SK-N-SH (cell line): Measurements from ENCODE around the gene CHMP4A. TPM values are rescaled to one million over a fixed set of nuclear protein-coding genes. Genes with fewer than 3 reads are reported as not detected.

Experiments used
- CTCF ChIA-PET: fragments of 300-600, 350-600 bp; formaldehyde crosslinking; extraction: SDS; loops from one replicate; lab custom pipeline; 2021; lab: Yijun Ruan, JAX
- POLR2A ChIA-PET: fragments of 350-600 bp; sonication (Branson Sonifier 250); formaldehyde crosslinking; extraction: SDS; loops from one replicate; lab custom pipeline; 2020; ENCODE audit warnings: antibody characterized with exemption, inconsistent platforms; lab: Yijun Ruan, JAX
- DNase-seq: peaks from one replicate; pipeline ENCODE4 v3.0.0; 2012
- H2AFZ ChIP-seq: fragments of 200-600 bp; sonication (generic); 2 replicates; pipeline ENCODE4 v1.8.1; 2016; ENCODE audit warnings: antibody characterized with exemption, mild to moderate bottlenecking, low read depth
- H3F3A ChIP-seq: fragments of 200-600 bp; sonication (generic); replicated peaks from 2 replicates; pipeline ENCODE3; 2016; ENCODE audit warnings: antibody characterized with exemption, mild to moderate bottlenecking; ENCODE audit not compliant: insufficient read depth
- H3K27ac ChIP-seq, 2 experiments: fragments of 200-500 bp in 1 of 2; fragments of 200-600 bp in 1 of 2; sonication (Bioruptor generic) in 1 of 2; sonication (generic), shearing (Covaris generic) in 1 of 2; 2 replicates each; pipeline versions ENCODE4 v1.5.1 to v1.6.1; 2014 to 2016; ENCODE audit warnings: low read depth in 2 of 2, inconsistent platforms in 1 of 2, low read length in 1 of 2, mild to moderate bottlenecking in 1 of 2, mixed read lengths in 1 of 2
- H3K27me3 ChIP-seq: fragments of 200-600 bp; sonication (generic), shearing (Covaris generic); 2 replicates; pipeline ENCODE4 v1.6.1; 2016; ENCODE audit warnings: mixed run types; ENCODE audit not compliant: insufficient read depth
- H3K36me3 ChIP-seq, 2 experiments: fragments of 200-500 bp in 1 of 2; fragments of 200-600 bp in 1 of 2; sonication (Bioruptor generic) in 1 of 2; sonication (generic) in 1 of 2; replicated peaks in 1 of 2; 2 replicates each; pipeline versions ENCODE3 to v1.5.1; 2014 to 2016; ENCODE audit warnings: low read length in 1 of 2, mild to moderate bottlenecking in 1 of 2; ENCODE audit not compliant: insufficient read depth in 2 of 2, control insufficient read depth in 1 of 2
- H3K4me1 ChIP-seq, 2 experiments: fragments of 200-500 bp in 1 of 2; fragments of 200-600 bp in 1 of 2; sonication (Bioruptor generic) in 1 of 2; sonication (generic), shearing (Covaris generic) in 1 of 2; 2 replicates each; pipeline versions ENCODE4 v1.5.1 to v1.6.1; 2014 to 2016; ENCODE audit warnings: low read depth in 1 of 2, low read length in 1 of 2, mixed run types in 1 of 2; ENCODE audit not compliant: insufficient read depth in 2 of 2, control insufficient read depth in 1 of 2
- H3K4me2 ChIP-seq: fragments of 200-600 bp; sonication (generic), shearing (Covaris generic); 2 replicates; pipeline ENCODE4 v1.6.1; 2017; ENCODE audit warnings: mixed run types
- H3K4me3 ChIP-seq, 2 experiments: fragments of 200-500 bp in 1 of 2; fragments of 200-600 bp in 1 of 2; sonication (Bioruptor generic) in 1 of 2; sonication (generic), shearing (Covaris generic) in 1 of 2; 2 replicates each; pipeline versions ENCODE4 v1.5.1 to v1.8.1; 2014 to 2016; ENCODE audit warnings: low read depth in 2 of 2, inconsistent platforms in 1 of 2, low read length in 1 of 2, mild to moderate bottlenecking in 1 of 2, mixed read lengths in 1 of 2, moderate library complexity in 1 of 2
- H3K79me2 ChIP-seq: fragments of 200-600 bp; sonication (generic); 2 replicates; pipeline ENCODE4 v1.8.1; 2017; ENCODE audit warnings: mild to moderate bottlenecking; ENCODE audit not compliant: insufficient read depth
- H3K9ac ChIP-seq: fragments of 200-600 bp; sonication (generic); 2 replicates; pipeline ENCODE4 v1.6.1; 2017; ENCODE audit warnings: mixed run types
- H3K9me2 ChIP-seq: fragments of 200-600 bp; sonication (generic); 2 replicates; pipeline ENCODE4 v1.6.1; 2017; ENCODE audit warnings: mixed run types
- H3K9me3 ChIP-seq: fragments of 200-600 bp; sonication (generic); 2 replicates; pipeline ENCODE4 v1.6.1; 2017; ENCODE audit warnings: mixed run types, mild to moderate bottlenecking, moderate library complexity
- H4K20me1 ChIP-seq: fragments of 200-600 bp; sonication (generic); 2 replicates; pipeline ENCODE4 v1.6.1; 2017; ENCODE audit warnings: mild to moderate bottlenecking, mixed run types; ENCODE audit not compliant: insufficient read depth
- CTCF ChIP-seq: fragments of 200-600 bp; sonication (generic); IDR thresholded peaks from 2 replicates; pipeline ENCODE4 v1.6.1; 2017; ENCODE audit warnings: antibody characterized with exemption, mild to moderate bottlenecking, moderate library complexity
- ELF1 ChIP-seq: IDR thresholded peaks from 2 replicates; pipeline ENCODE4 v1.4.0; 2012
- EP300 ChIP-seq, 2 experiments: IDR thresholded peaks; 2 replicates each; pipeline versions ENCODE4 v1.4.0 to v1.6.1; 2012; ENCODE audit warnings: borderline replicate concordance in 1 of 2, low read depth in 1 of 2, low read length in 1 of 2
- FOSL2 ChIP-seq: IDR thresholded peaks from 2 replicates; pipeline ENCODE4 v1.4.0; 2012; ENCODE audit warnings: low read depth, mild to moderate bottlenecking, moderate library complexity, borderline replicate concordance
- FOXM1 ChIP-seq: IDR thresholded peaks from 2 replicates; pipeline ENCODE4 v1.4.0; 2012; ENCODE audit warnings: low read depth, mild to moderate bottlenecking
- GATA2 ChIP-seq: sonication (generic); formaldehyde crosslinking; IDR thresholded peaks from 2 replicates; pipeline ENCODE4 v1.5.0; 2020; ENCODE audit warnings: mild to moderate bottlenecking, missing genetic modification reagents
- IRF3 ChIP-seq: fragments of 150-350 bp; IDR thresholded peaks from 2 replicates; pipeline ENCODE4 v1.6.1; 2016; ENCODE audit warnings: mild to moderate bottlenecking, low read depth, low read length
- PBX3 ChIP-seq: IDR thresholded peaks from 2 replicates; pipeline ENCODE4; 2012
- POLR2AphosphoS5 ChIP-seq: IDR thresholded peaks from 2 replicates; pipeline ENCODE4 v1.6.1; 2012; ENCODE audit warnings: low read depth, low read length
- RAD21 ChIP-seq: IDR thresholded peaks from 2 replicates; pipeline ENCODE4 v1.6.1; 2012; ENCODE audit warnings: mild to moderate bottlenecking, low read length
- RXRA ChIP-seq: IDR thresholded peaks from 2 replicates; pipeline ENCODE4 v1.4.0; 2012; ENCODE audit warnings: low read depth, mild to moderate bottlenecking, borderline replicate concordance
- SIN3A ChIP-seq: IDR thresholded peaks from 2 replicates; pipeline ENCODE4 v1.6.1; 2012; ENCODE audit warnings: low read depth, mild to moderate bottlenecking, low read length, moderate library complexity, borderline replicate concordance
- SMC3 ChIP-seq: IDR thresholded peaks from 2 replicates; pipeline ENCODE4 v1.6.1; 2012; ENCODE audit warnings: low read depth, low read length, improper control_type of control experiment
- TAF1 ChIP-seq: IDR thresholded peaks from 2 replicates; pipeline ENCODE4 v1.6.1; 2012; ENCODE audit warnings: low read depth, mild to moderate bottlenecking, low read length, moderate library complexity, borderline replicate concordance
- TCF12 ChIP-seq: IDR thresholded peaks from 2 replicates; pipeline ENCODE4 v1.4.0; 2012
- USF1 ChIP-seq: IDR thresholded peaks from 2 replicates; pipeline ENCODE4 v1.4.0; 2012; ENCODE audit warnings: low read depth, borderline replicate concordance
- USF2 ChIP-seq: fragments of 150-350 bp; IDR thresholded peaks from 2 replicates; pipeline ENCODE4 v1.6.1; 2017; ENCODE audit warnings: antibody characterized with exemption, low read length, low read depth, borderline replicate concordance
- YY1 ChIP-seq: IDR thresholded peaks from 2 replicates; pipeline ENCODE4 v1.4.0; 2012; ENCODE audit warnings: low read depth, mild to moderate bottlenecking
- WGBS: methylation state at CpG from one replicate; pipeline ENCODE4 v1.1.6; 2017; ENCODE audit warnings: low lambda C conversion rate; 5-methylcytosine and 5-hydroxymethylcytosine counted together
- polyA plus RNA-seq, 3 experiments: library from polyadenylated mRNA; depleted of rRNA; stranded (reverse); fragments of >200 nt; gene quantifications; 2 replicates each; pipeline ENCODE4 v1.2.3, GENCODE V29; 2012

CHMP4A gene
- polyA plus RNA-seq, 1 of the 3 experiments (the other 2 are of a cell fraction) = 92.4 TPM

- Histone ChIP-seq H3K27me3 (no peaks in the 10 kb centered on the region), H2AFZ (no peak overlapping the region), H3F3A (peaks cover 3% of the 10 kb centered on the region), H3K9me3 (no peaks in the 10 kb centered on the region), H3K9ac (no peak overlapping the region), H3K4me1 (peaks cover 0 to 6% of the 10 kb centered on the region in 2 experiments; a peak in 1 of 4 replicates), H3K27ac (no peak overlapping the region), H3K79me2 (peaks cover 8% of the 10 kb centered on the region), H3K4me2 (no peak overlapping the region), H4K20me1 (no peaks in the 10 kb centered on the region), H3K9me2 (no peaks in the 10 kb centered on the region), H3K36me3 (peaks cover 16 to 40% of the 10 kb centered on the region in 2 experiments), H3K4me3 (no peak overlapping the region)
- ChIA-PET POLR2A (no interaction called here), CTCF (interaction anchor here (1.7 kb wide), 1 partner anchor 17 kb away, joined by 6 read pairs; no protein-coding TSS in a partner anchor)
- WGBS = 91% methylated on average over 3 of the region's 3 CpGs
- TF ChIP-seq GATA2 = no peak
- TF ChIP-seq YY1 = no peak
- no peak for TF ChIP-seq RXRA
- no peak for TF ChIP-seq FOSL2
- TF ChIP-seq IRF3 = no peak
- TF ChIP-seq POLR2AphosphoS5 = no peak
- TF ChIP-seq TAF1 = no peak
- no peak for TF ChIP-seq TCF12
- TF ChIP-seq ELF1 = no peak
- no peak for TF ChIP-seq PBX3
- no peak for TF ChIP-seq RAD21
- no peak for TF ChIP-seq FOXM1
- no peak for TF ChIP-seq EP300 (IDR thresholded peaks at IDR 0.05; ENCODE audit: borderline replicate concordance in 1 of 2, low read depth in 1 of 2, low read length in 1 of 2)
- no peak for TF ChIP-seq USF2
- TF ChIP-seq SMC3 = no peak
- no peak for TF ChIP-seq CTCF
- TF ChIP-seq USF1 = no peak
- no peak for TF ChIP-seq SIN3A
- no peak for DNase-seq
Observed at GRCh38 chr14:24167469-24168114, 45.7 kb downstream of the CHMP4A start.
